Loucy (cell line): Measurements from ENCODE around the gene ADIPOQ.

ENCODE experiments used
- H2AFZ ChIP-seq: fragments of 200-600 bp; sonication (generic); 2 replicates; pipeline ENCODE4 v1.6.0; 2016; ENCODE audit warnings: antibody characterized with exemption, mild to moderate bottlenecking, low read length, moderate library complexity
- H3F3A ChIP-seq: fragments of 200-600 bp; 2 replicates; pipeline ENCODE4 v1.6.0; 2016; ENCODE audit warnings: antibody characterized with exemption, low read depth, mild to moderate bottlenecking
- H3K27me3 ChIP-seq: fragments of 200-600 bp; sonication (generic); 2 replicates; pipeline ENCODE4 v1.6.1; 2014; ENCODE audit warnings: low read length, mild to moderate bottlenecking; ENCODE audit not compliant: insufficient read depth, poor library complexity, severe bottlenecking
- H3K36me3 ChIP-seq: fragments of 200-600 bp; sonication (generic); 2 replicates; pipeline ENCODE4 v1.6.1; 2016; ENCODE audit warnings: low read length; ENCODE audit not compliant: insufficient read depth
- H3K4me1 ChIP-seq: fragments of 200-600 bp; sonication (generic); 2 replicates; pipeline ENCODE4 v1.5.1; 2014; ENCODE audit warnings: low read length, mild to moderate bottlenecking; ENCODE audit not compliant: insufficient read depth, poor library complexity, severe bottlenecking
- H3K4me2 ChIP-seq: fragments of 200-600 bp; sonication (generic); 2 replicates; pipeline ENCODE4 v1.6.0; 2014; ENCODE audit warnings: antibody characterized with exemption, low read length, low read depth, mild to moderate bottlenecking; ENCODE audit not compliant: poor library complexity, severe bottlenecking
- H3K4me3 ChIP-seq: fragments of 200-600 bp; sonication (generic); 2 replicates; pipeline ENCODE4 v1.5.1; 2014; ENCODE audit warnings: low read length, mild to moderate bottlenecking, mixed read lengths; ENCODE audit not compliant: poor library complexity, severe bottlenecking
- H3K79me2 ChIP-seq: fragments of 200-600 bp; sonication (generic); 2 replicates; pipeline ENCODE4 v1.6.1; 2014; ENCODE audit warnings: low read length; ENCODE audit not compliant: insufficient read depth
- H3K9ac ChIP-seq: fragments of 200-600 bp; sonication (generic); 2 replicates; pipeline ENCODE4 v1.6.0; 2014; ENCODE audit warnings: mild to moderate bottlenecking, low read depth, low read length, moderate library complexity; ENCODE audit not compliant: poor library complexity, severe bottlenecking
- H3K9me2 ChIP-seq: fragments of 200-600 bp; sonication (generic); replicated peaks from 2 replicates; pipeline ENCODE4 v1.6.1; 2016; ENCODE audit warnings: low read depth, low read length, mixed read lengths
- H3K9me3 ChIP-seq: fragments of 200-600 bp; sonication (generic); 2 replicates; pipeline ENCODE4 v1.6.1; 2014; ENCODE audit warnings: mild to moderate bottlenecking, antibody characterized with exemption, low read length, low read depth; ENCODE audit not compliant: insufficient read depth
- H4K20me1 ChIP-seq: fragments of 200-600 bp; sonication (generic); 2 replicates; pipeline ENCODE4 v1.6.0; 2014; ENCODE audit warnings: antibody characterized with exemption, low read length, mild to moderate bottlenecking; ENCODE audit not compliant: insufficient read depth, poor library complexity, severe bottlenecking
- CTCF ChIP-seq: fragments of 200-600 bp; sonication (generic); conservative IDR thresholded peaks from 2 replicates; pipeline ENCODE4 v1.5.1; 2014; ENCODE audit warnings: mild to moderate bottlenecking, antibody characterized with exemption, low read length
- EZH2phosphoT487 ChIP-seq: fragments of 200-600 bp; IDR thresholded peaks from 2 replicates; pipeline ENCODE4 v1.6.1; 2018; ENCODE audit warnings: antibody characterized with exemption, mild to moderate bottlenecking, moderate library complexity, borderline replicate concordance

The ADIPOQ gene

GRCh38 chr3:186824430-186825139, 17.9 kb upstream of the ADIPOQ start:
- H3K4me3 ChIP-seq: no peak overlapping the region
- H3K4me2 ChIP-seq: no peak overlapping the region
- H3K27me3 ChIP-seq: peaks cover 39% of the 10 kb centered on the region
- no peak overlapping the region for H2AFZ ChIP-seq
- H3K4me1 ChIP-seq: peaks cover 13% of the 10 kb centered on the region
- H3K79me2 ChIP-seq: no peaks in the 10 kb centered on the region
- H3K9me2 ChIP-seq: no peaks in the 10 kb centered on the region
- H3F3A ChIP-seq: no peaks in the 10 kb centered on the region
- H3K9ac ChIP-seq: no peak overlapping the region
- no peaks in the 10 kb centered on the region for H3K9me3 ChIP-seq
- H4K20me1 ChIP-seq: no peaks in the 10 kb centered on the region
- H3K36me3 ChIP-seq: no peaks in the 10 kb centered on the region
- TF ChIP-seq CTCF: no peak

- peaks cover 46% of the 10 kb centered on the region for H3K27me3 ChIP-seq
- H3K4me2 ChIP-seq: no peak overlapping the region
- H3K79me2 ChIP-seq: no peaks in the 10 kb centered on the region
- no peaks in the 10 kb centered on the region for H3F3A ChIP-seq
- no peaks in the 10 kb centered on the region for H3K9me3 ChIP-seq
- TF ChIP-seq EZH2phosphoT487 (no peak), CTCF (no peak)
- H3K4me3 ChIP-seq: no peak overlapping the region
- H3K36me3 ChIP-seq: no peaks in the 10 kb centered on the region
- no peak overlapping the region for H2AFZ ChIP-seq
- no peak overlapping the region for H3K9ac ChIP-seq
- H3K9me2 ChIP-seq: no peaks in the 10 kb centered on the region
- no peaks in the 10 kb centered on the region for H4K20me1 ChIP-seq
- H3K4me1 ChIP-seq: peaks cover 13% of the 10 kb centered on the region
Measured at GRCh38 chr3:186825294-186825821, 17.2 kb upstream of the ADIPOQ start.

- Histone ChIP-seq H3K79me2 (no peaks in the 10 kb centered on the region), H3K9me2 (no peaks in the 10 kb centered on the region), H4K20me1 (no peaks in the 10 kb centered on the region), H3F3A (no peaks in the 10 kb centered on the region), H3K9ac (no peak overlapping the region), H3K4me1 (peaks cover 13% of the 10 kb centered on the region), H3K4me3 (no peak overlapping the region), H3K36me3 (no peaks in the 10 kb centered on the region), H2AFZ (no peak overlapping the region), H3K9me3 (no peaks in the 10 kb centered on the region), H3K4me2 (no peak overlapping the region), H3K27me3 (peaks cover 52% of the 10 kb centered on the region)
- TF ChIP-seq CTCF (no peak), EZH2phosphoT487 (no peak)
Measured at GRCh38 chr3:186825872-186826409, 16.6 kb upstream of the ADIPOQ start.
